GM12892 (cell line): Measurements from ENCODE around the gene RBAK.

ENCODE experiments used
- POLR2A ChIP-seq: IDR thresholded peaks from 2 replicates; pipeline ENCODE4 v1.6.1; 2011; ENCODE audit warnings: low read depth, low read length, control low read depth
- POLR2AphosphoS5 ChIP-seq: IDR thresholded peaks from 2 replicates; pipeline ENCODE4 v1.6.1; 2011; ENCODE audit warnings: low read depth, low read length, control low read depth

DNA sequence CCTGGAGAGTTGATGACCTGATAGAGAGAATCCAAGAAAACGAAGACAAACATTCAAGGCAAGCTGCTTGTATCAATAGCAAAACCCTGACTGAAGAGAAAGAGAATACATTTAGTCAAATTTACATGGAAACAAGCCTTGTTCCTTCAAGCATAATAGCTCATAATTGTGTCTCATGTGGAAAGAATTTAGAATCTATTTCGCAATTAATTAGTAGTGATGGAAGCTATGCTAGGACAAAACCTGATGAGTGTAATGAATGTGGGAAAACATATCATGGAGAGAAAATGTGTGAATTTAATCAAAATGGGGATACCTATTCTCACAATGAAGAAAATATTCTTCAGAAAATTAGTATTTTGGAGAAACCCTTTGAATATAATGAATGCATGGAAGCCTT is 18.0 kb downstream of the RBAK start:
- TF ChIP-seq POLR2AphosphoS5 (no peak), POLR2A (no peak)
